Sigmoid colon (tissue), 4 donors: ENCODE measurements around the gene PRIMA1.

Experiments
- EP300 ChIP-seq, 4 donors: sonication (generic); formaldehyde crosslinking; IDR thresholded peaks; one replicate each; pipeline ENCODE4 v1.6.1; 2017; ENCODE audit warnings: antibody characterized with exemption in 4 of 4
- POLR2A ChIP-seq, 2 donors: fragments of 450-650 bp; IDR thresholded peaks; one replicate each; pipeline ENCODE4 v1.6.1; 2016; ENCODE audit warnings: antibody characterized with exemption in 2 of 2, mild to moderate bottlenecking in 2 of 2, moderate library complexity in 2 of 2
- POLR2AphosphoS5 ChIP-seq, 4 donors: sonication (generic); formaldehyde crosslinking; IDR thresholded peaks; one replicate each; pipeline ENCODE4 v1.6.1; 2017; ENCODE audit warnings: antibody characterized with exemption in 4 of 4
- TF ChIP-seq, protein P1 (sequence below), 4 experiments: fragments of 450-650 bp in 3 of 4; fragments of 200-600 bp in 1 of 4; IDR thresholded peaks; one replicate each; pipeline ENCODE4 v1.5.1; 2016 to 2019; ENCODE audit warnings: antibody characterized with exemption in 4 of 4, mild to moderate bottlenecking in 3 of 4, moderate library complexity in 2 of 4

GRCh38 chr14:93832081-93832480 is 43.8 kb upstream of the PRIMA1 start:
- TF ChIP-seq EP300 (IDR thresholded peaks at IDR 0.05) (no peak), POLR2A (IDR thresholded peaks at IDR 0.05) (no peak), POLR2AphosphoS5 (IDR thresholded peaks at IDR 0.05) (no peak)
- TF ChIP-seq, protein P1, sequence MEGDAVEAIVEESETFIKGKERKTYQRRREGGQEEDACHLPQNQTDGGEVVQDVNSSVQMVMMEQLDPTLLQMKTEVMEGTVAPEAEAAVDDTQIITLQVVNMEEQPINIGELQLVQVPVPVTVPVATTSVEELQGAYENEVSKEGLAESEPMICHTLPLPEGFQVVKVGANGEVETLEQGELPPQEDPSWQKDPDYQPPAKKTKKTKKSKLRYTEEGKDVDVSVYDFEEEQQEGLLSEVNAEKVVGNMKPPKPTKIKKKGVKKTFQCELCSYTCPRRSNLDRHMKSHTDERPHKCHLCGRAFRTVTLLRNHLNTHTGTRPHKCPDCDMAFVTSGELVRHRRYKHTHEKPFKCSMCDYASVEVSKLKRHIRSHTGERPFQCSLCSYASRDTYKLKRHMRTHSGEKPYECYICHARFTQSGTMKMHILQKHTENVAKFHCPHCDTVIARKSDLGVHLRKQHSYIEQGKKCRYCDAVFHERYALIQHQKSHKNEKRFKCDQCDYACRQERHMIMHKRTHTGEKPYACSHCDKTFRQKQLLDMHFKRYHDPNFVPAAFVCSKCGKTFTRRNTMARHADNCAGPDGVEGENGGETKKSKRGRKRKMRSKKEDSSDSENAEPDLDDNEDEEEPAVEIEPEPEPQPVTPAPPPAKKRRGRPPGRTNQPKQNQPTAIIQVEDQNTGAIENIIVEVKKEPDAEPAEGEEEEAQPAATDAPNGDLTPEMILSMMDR (IDR thresholded peaks at IDR 0.05) = no peak
